ENCODE measurements around the gene FZD4.
"Not testable (repeated sequence)": the region's sequence is repeated elsewhere in the genome, so short reads cannot be mapped to it uniquely, and the experiment has no call there.

The FZD4 gene

GRCh38 chr11:86955361-86956120 lies at the start of gene FZD4:
FZD4 (minus strand) TSS chr11:86955395; CDS start chr11:86955085, 310 bp downstream.
- DNase-seq = peak; percentile 99

DNA sequence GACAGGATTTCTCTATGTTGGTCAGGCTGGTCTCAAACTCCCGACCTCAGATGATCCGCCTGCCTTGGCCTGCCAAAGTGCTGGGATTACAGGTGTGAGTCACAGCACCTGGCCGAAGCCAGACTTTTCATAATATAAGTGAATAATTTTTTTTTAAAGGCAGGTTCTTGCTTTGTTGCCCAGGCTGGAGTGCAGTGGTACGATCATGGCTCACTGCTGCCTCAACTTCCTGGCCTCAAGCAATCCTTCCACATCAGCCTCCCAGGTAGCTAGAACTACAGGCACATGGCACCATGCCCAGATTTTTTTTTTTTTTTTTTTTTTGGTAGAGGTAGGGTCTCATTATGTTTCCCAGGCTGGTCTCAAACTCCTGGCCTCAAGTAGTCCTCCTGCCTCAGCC lies 49.1 kb upstream of the FZD4 start:
- DNase-seq = not testable (repeated sequence)

- DNase-seq = peak; percentile 77
Measured at GRCh38 chr11:87002918-87003317, 47.7 kb upstream of the FZD4 start.

DNA sequence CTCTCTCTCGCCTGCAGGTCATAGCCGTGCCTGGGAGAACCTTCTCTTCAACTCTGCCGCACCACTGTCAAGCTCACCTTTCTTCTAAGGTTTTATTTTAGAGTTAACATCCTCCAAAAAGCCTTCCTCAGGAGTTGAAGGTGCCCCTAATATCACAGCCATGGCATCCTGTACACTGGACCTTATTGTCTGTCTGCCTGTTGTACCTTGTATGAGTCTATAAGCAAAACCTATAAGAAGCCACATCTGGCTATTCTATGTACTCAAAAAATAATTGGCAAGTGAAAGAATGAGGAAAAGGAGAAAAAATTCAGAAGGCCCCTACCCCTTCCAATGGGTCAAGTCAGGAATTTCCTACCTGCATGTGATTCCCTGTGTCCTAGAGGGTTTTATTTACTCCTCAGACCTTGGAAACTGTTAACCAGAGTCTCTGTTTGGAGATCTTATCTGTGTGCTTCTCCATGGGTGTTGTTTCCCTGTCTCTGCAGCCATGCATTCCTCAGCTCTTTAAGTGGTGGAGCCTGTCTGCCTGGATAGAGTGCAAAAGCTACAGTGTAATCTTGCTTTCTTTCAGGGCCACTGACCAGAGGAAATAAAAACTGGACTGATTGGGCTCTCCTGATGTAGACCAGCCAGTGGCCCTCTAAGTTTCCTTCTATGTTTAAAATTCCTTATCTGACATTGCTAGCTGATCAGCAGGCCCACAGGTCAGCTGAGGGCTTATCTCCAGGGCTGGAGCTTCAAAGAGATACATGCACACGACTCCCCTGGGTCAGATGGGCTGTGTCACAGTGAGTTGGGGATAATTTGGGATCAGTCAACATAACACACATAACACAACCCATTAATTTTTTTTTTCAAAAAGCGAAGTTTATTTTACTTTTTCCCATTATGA lies 44.9 kb upstream of the FZD4 start:
- peak; percentile 99 for DNase-seq

- DNase-seq = no peak
Measured at GRCh38 chr11:86999388-86999787, 44.2 kb upstream of the FZD4 start.

DNA sequence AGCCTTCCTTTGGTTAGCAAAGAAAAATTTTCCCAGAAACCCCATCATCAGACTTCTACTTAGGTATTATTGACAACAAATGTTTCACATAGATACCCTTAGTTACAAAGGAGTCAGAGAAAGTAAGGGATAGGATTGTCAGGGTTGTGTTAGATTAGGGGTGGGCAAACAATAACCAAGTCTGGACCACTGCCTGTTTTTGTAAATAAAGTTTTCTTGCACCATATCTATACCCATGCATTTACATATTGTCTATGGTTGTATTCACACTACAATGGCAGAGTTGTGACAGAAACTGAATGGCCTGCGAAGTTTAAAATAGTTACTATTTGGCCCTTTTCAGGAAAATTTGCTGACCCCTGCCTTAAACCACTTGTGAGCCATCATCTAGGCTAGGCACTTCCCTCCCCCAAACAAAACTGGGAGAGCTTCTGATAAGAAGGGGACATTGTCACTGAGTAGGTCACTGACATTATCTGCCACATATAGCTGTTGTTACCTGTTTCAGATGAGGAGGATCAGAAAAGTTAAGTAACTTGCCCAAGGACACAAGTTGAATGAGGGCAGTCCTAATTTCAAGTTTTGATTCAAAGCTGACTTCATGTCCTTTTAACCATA lies 41.9 kb upstream of the FZD4 start:
- peak; percentile 60 for DNase-seq

DNA sequence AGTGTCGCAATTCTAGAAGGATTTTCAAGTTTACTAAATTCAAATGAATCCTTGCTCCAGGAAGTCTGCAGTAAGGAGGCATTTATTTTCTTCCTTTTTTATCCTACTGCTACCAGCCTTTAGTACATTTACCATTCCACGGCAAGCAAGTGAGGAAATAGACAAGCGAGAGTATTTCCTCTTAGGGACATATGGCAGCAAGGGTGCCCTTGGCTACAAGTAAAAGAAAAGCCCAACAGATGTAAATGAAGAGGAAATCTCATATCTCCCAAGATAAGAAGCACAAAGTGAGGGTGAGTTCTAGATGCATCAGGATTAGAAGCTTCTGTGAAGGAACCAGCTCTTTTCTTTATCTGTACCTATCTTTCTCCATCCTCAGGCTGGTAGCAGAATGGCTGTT lies 37.8 kb upstream of the FZD4 start:
- no peak for DNase-seq

DNA sequence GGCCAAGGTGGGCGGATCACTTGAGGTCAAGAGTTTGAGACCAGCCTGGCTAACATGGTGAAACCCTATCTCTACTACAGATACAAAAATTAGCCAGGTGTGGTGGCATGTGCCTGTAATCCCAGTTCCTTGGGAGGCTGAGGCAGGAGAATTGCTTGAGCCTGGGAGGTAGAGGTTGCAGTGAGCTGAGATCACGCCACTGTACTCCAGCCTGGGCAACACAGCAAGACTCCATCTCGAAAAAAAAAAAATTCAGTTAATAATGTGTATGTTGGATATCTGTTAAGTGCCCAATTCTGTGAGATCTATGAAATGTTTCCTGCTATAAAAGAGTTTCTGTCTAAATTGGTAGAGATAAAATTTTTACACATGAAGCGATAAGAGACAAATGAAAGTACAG lies 37.1 kb upstream of the FZD4 start:
- DNase-seq = not testable (repeated sequence)

GRCh38 chr11:86991341-86991740 lies 36.1 kb upstream of the FZD4 start:
- no peak for DNase-seq

- no peak for DNase-seq
Measured at GRCh38 chr11:86990515-86990914, 35.3 kb upstream of the FZD4 start.

GRCh38 chr11:86990031-86990430 lies 34.8 kb upstream of the FZD4 start:
- DNase-seq = no peak

- DNase-seq = no peak
Measured at GRCh38 chr11:86988351-86988881, 33.2 kb upstream of the FZD4 start.

DNA sequence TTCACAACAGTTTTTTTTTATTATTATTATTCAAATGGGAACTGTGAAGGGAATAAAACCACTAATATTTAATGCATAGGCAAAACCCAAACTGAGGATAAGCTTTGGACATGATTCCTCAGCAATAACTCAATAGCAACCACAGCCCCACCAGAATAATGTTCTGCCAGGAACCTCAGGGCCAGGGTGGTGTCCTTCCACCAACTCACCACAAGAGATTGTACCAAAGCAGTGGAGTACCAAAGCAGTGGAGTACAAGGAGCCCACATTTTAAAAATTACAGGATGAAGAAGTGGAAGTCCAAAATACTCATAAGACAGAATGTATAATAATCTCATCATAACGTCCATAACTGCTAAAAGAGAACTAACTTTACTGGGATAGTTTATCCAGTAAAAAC lies 32.5 kb upstream of the FZD4 start:
- no peak for DNase-seq

DNA sequence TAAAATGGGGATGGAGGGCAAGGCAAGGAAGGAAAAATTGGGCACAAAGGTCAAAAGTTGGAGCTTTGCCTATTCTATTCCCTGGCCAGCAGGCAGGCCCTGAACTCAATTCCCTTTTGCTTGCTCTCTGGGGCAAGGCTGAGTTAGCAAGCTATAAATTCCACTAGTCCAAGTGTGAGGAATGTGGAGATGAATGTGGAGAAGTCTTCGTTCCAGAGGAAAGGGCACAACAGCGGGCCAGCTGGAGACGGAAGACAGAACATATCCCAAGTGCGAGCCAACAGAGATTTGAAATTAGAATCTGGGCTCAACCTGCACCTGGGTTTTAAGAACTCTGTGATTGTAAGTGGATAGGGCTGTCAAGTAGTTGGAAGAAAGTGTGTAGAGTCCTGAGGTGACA lies 29.5 kb upstream of the FZD4 start:
- DNase-seq = no peak

- DNase-seq = no peak
Measured at GRCh38 chr11:86983021-86983488, 27.9 kb upstream of the FZD4 start.

GRCh38 chr11:86981777-86982540 lies 26.8 kb upstream of the FZD4 start:
- no peak for DNase-seq

GRCh38 chr11:86980086-86980796 lies 25.0 kb upstream of the FZD4 start:
- DNase-seq = peak; percentile 57

DNA sequence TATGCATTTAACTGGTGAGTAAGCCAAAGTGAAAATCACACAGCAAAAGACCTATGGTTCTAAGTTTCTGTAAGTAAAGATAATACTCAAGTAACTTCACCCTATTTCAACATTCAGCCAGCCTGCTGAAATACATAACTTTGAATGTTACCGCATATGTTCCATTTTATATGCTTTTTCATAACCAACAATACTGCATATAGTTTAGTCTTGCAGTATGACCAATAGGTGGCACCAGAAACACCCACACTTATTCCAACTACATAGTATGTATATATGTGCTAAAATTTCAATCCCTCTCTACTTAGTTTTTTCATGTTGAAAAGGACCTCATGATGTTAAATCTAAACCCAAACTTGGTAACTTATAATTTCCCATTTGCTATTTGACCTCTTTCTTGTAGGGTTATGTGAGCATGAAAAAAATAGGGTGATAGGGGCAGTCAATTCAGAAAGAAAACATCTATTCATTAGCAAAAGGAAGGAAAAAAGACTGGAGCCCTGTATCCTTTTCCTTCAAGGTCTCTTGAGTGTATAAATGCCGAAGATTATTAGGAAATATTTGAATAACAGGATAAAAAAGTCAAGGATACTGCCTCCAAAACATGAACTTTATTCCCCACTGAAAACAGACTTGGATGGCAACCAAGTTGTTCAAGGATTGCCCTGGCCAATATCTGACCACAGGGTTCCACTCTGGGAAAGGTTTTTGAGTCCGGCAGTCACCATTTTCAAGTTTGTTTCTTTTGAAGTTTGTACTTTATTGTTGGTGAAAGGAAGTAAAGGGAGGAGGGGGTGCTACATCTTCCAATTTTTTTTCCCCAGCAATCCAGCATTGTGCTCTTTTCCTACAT lies 23.8 kb upstream of the FZD4 start:
- peak; percentile 91 for DNase-seq

GRCh38 chr11:86978247-86978646 lies 23.1 kb upstream of the FZD4 start:
- no peak for DNase-seq

DNA sequence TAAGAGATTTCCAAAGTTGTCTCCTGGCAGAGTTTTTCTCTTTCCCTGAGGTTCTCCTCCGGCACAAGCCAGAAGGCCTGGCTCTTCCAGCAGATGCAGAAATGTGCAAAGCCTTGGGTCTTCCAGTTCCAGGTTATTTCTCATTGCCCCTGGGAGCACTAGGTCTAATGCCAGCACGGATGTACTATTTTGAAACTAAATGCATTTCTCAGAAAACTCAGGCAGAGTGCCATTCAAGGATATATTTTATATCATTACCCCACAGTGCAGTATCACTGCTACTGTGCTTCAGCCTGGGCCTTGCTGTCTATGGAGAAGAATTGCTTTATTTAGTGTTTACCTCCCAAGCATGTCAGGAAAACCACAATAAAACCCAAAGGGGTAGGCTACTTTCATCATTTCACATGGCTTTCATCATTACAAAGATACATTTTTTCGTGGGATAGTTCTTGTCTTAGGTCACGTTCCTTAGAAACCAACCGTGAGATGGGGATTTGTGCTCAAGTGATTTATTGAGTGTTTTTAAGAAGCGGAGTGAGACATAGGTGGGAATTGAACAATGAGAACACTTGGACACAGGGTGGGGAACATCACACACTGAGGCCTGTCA lies 22.4 kb upstream of the FZD4 start:
- no peak for DNase-seq
